GM21515 (cell line): ENCODE results near the gene C9orf78.
A peak's percentile ranks its signal among the peaks of the same experiment; 100 is the strongest.
"Not testable (repeated sequence)": the region's sequence is repeated elsewhere in the genome, so short reads cannot be mapped to it uniquely, and the experiment has no call there.

Experiments used
- ATAC-seq: cut with Tn5 transposase; IDR thresholded peaks from one replicate; pipeline ENCODE4 v1.9.1; 2021; ENCODE audit not compliant: unreplicated experiment

C9orf78 gene

GRCh38 chr9:129813661-129814060, 21.4 kb downstream of the C9orf78 start:
- no peak for ATAC-seq

- ATAC-seq: no peak
Measured at GRCh38 chr9:129812385-129812784, 22.7 kb downstream of the C9orf78 start.

- no peak for ATAC-seq
Measured at GRCh38 chr9:129811967-129812363, 23.1 kb downstream of the C9orf78 start.

- ATAC-seq: no peak
Measured at GRCh38 chr9:129810788-129811187, 24.3 kb downstream of the C9orf78 start.

- ATAC-seq: no peak
Measured at GRCh38 chr9:129810116-129810515, 25.0 kb downstream of the C9orf78 start.

GRCh38 chr9:129809346-129809745, 25.7 kb downstream of the C9orf78 start:
- ATAC-seq: no peak

GRCh38 chr9:129806061-129806460, 29.0 kb downstream of the C9orf78 start:
- no peak for ATAC-seq

- peak; percentile 7 for ATAC-seq
Measured at GRCh38 chr9:129803676-129804060, 31.4 kb downstream of the C9orf78 start.

- ATAC-seq: peak; percentile 81
Measured at GRCh38 chr9:129802833-129803675, 32.0 kb downstream of the C9orf78 start, which contains the start of gene TOR1B. TSS of gene TOR1B (plus strand) at chr9:129803184. CDS start at chr9:129803213, 29 bp downstream.

GRCh38 chr9:129801504-129801903, 33.6 kb downstream of the C9orf78 start:
- ATAC-seq: no peak

GRCh38 chr9:129798973-129799372, 36.1 kb downstream of the C9orf78 start:
- no peak for ATAC-seq

GRCh38 chr9:129796029-129796428, 39.0 kb downstream of the C9orf78 start:
- not testable (repeated sequence) for ATAC-seq

GRCh38 chr9:129794549-129794948, 40.5 kb downstream of the C9orf78 start:
- no peak for ATAC-seq

- ATAC-seq: no peak
Measured at GRCh38 chr9:129786481-129786880, 48.6 kb downstream of the C9orf78 start.

GRCh38 chr9:129785866-129786265, 49.2 kb downstream of the C9orf78 start:
- no peak for ATAC-seq

GRCh38 chr9:129784970-129785369, 50.1 kb downstream of the C9orf78 start:
- not testable (repeated sequence) for ATAC-seq

- ATAC-seq: no peak
Measured at GRCh38 chr9:129783516-129784361, 51.3 kb downstream of the C9orf78 start.

- ATAC-seq: no peak
Measured at GRCh38 chr9:129781981-129782380, 53.1 kb downstream of the C9orf78 start.

GRCh38 chr9:129781131-129781530, 53.9 kb downstream of the C9orf78 start:
- ATAC-seq: no peak

GRCh38 chr9:129779560-129780190, 55.4 kb downstream of the C9orf78 start:
- no peak for ATAC-seq

- no peak for ATAC-seq
Measured at GRCh38 chr9:129778469-129778868, 56.6 kb downstream of the C9orf78 start.
